K562 (cell line): ENCODE measurements around the gene COL13A1. TPM values are rescaled to one million over a fixed set of nuclear protein-coding genes. Genes with fewer than 3 reads are reported as not detected.

Source experiments
- ATAC-seq: fragments of 200-7000 bp; cut with Tn5 transposase; 3 replicates; pipeline ENCODE4 v1.9.1; 2020; ENCODE audit warnings: moderate library complexity
- BruUV-seq: library from RNA; stranded (reverse); fragments of 400-500 nt; replicated peaks from 2 replicates; lab custom pipeline; 2021; lab: Mats Ljungman, UMichigan
- CTCF ChIA-PET: fragments of 300-600 bp; formaldehyde crosslinking; extraction: SDS; loops from one replicate; lab custom pipeline; 2021; ENCODE audit warnings: low intra/inter-chr PET ratio; lab: Yijun Ruan, JAX
- POLR2A ChIA-PET: fragments of 300-600, 350-650 bp; sonication (Branson Sonifier 250); formaldehyde crosslinking; extraction: SDS; loops from one replicate; lab custom pipeline; 2021; ENCODE audit warnings: antibody characterized with exemption, inconsistent platforms; lab: Yijun Ruan, JAX
- DNase-seq, 4 experiments: peaks; one replicate each; pipeline versions ENCODE4 v3.0.0 to v3.0.0-alpha.2; 2011 to 2018; ENCODE audit warnings: low spot score in 3 of 4, mixed read lengths in 3 of 4; ENCODE audit errors: extremely low read depth in 1 of 4
- FAIRE-seq: peaks from 2 replicates; lab custom pipeline; 2011; peaks lifted over from hg19 to GRCh38; lab: Jason Lieb, UNC
- H2AFZ ChIP-seq: 2 replicates; pipeline ENCODE4 v1.6.0; 2011; ENCODE audit warnings: low read depth, low read length, control low read depth, inconsistent platforms
- H3K27ac ChIP-seq: fragments of 200-600 bp; 3 replicates; pipeline ENCODE4 v1.8.0; 2011; ENCODE audit warnings: low read depth, mild to moderate bottlenecking, control low read depth, inconsistent platforms, low read length, moderate library complexity, mixed read lengths; ENCODE audit errors: extremely low read depth
- H3K27me3 ChIP-seq, 2 experiments: fragments of 300-600 bp in 1 of 2; 2 replicates in 1 of 2; 3 replicates in 1 of 2; pipeline versions ENCODE4 v1.6.0 to v1.8.0; 2011; ENCODE audit warnings: inconsistent platforms in 2 of 2, low read length in 2 of 2, mild to moderate bottlenecking in 1 of 2, mixed read lengths in 1 of 2, moderate library complexity in 1 of 2; ENCODE audit not compliant: control insufficient read depth in 2 of 2, insufficient read depth in 2 of 2
- H3K36me3 ChIP-seq: fragments of 300-600 bp; 3 replicates; pipeline ENCODE4 v1.8.0; 2011; ENCODE audit warnings: mild to moderate bottlenecking, low read length, inconsistent platforms; ENCODE audit not compliant: control insufficient read depth, insufficient read depth
- H3K4me1 ChIP-seq, 2 experiments: fragments of 200-600 bp in 1 of 2; replicated peaks in 1 of 2; 2 replicates in 1 of 2; 3 replicates in 1 of 2; pipeline versions ENCODE4 v1.5.1 to v1.8.0; 2011; ENCODE audit warnings: inconsistent platforms in 2 of 2, low read length in 2 of 2, mild to moderate bottlenecking in 1 of 2, mixed read lengths in 1 of 2, moderate library complexity in 1 of 2; ENCODE audit not compliant: control insufficient read depth in 2 of 2, insufficient read depth in 2 of 2
- H3K4me2 ChIP-seq: 2 replicates; pipeline ENCODE4 v1.6.1; 2011; ENCODE audit warnings: low read length, control low read depth, inconsistent platforms, mixed read lengths; ENCODE audit not compliant: insufficient read depth
- H3K4me3 ChIP-seq: fragments of 200-600 bp; sonication (generic), shearing (Covaris generic); 2 replicates; pipeline ENCODE4 v1.5.1; 2016; ENCODE audit warnings: control low read depth, inconsistent platforms
- H3K79me2 ChIP-seq: fragments of 200-600 bp; 3 replicates; pipeline ENCODE4 v1.8.0; 2011; ENCODE audit warnings: low read length, inconsistent platforms; ENCODE audit not compliant: control insufficient read depth, insufficient read depth
- H3K9ac ChIP-seq, 2 experiments: 2 replicates each; pipeline versions ENCODE4 v1.6.0 to v1.6.1; 2011; ENCODE audit warnings: low read depth in 2 of 2, low read length in 2 of 2, control low read depth in 1 of 2, inconsistent platforms in 1 of 2, mild to moderate bottlenecking in 1 of 2, mixed read lengths in 1 of 2; ENCODE audit not compliant: insufficient read depth in 1 of 2
- H3K9me1 ChIP-seq: one replicate; pipeline ENCODE4 v1.6.0; 2011; ENCODE audit warnings: inconsistent platforms, mild to moderate bottlenecking, low read length, moderate library complexity; ENCODE audit not compliant: control insufficient read depth, insufficient read depth
- H3K9me3 ChIP-seq: replicated peaks from 2 replicates; pipeline ENCODE4 v1.5.1; 2011; ENCODE audit warnings: low read depth, low read length, inconsistent platforms; ENCODE audit not compliant: control insufficient read depth, insufficient read depth
- H4K20me1 ChIP-seq: replicated peaks from 2 replicates; pipeline ENCODE4 v1.6.1; 2011; ENCODE audit warnings: low read length, inconsistent platforms, mixed read lengths; ENCODE audit not compliant: control insufficient read depth, insufficient read depth
- DIDO1 ChIP-seq: fragments of 450-650 bp; IDR thresholded peaks from 2 replicates; pipeline ENCODE4 v1.6.1; 2016; ENCODE audit warnings: low read depth, missing biosample characterization, missing genetic modification characterization
- GABPB1 ChIP-seq: sonication (generic); formaldehyde crosslinking; IDR thresholded peaks from 2 replicates; pipeline ENCODE4 v1.8.0; 2022; ENCODE audit warnings: mild to moderate bottlenecking, missing genetic modification reagents
- SMAD3 ChIP-seq: fragments of 450-650 bp; formaldehyde crosslinking; conservative IDR thresholded peaks from 2 replicates; pipeline ENCODE4 v1.4.0; 2020; ENCODE audit warnings: mild to moderate bottlenecking
- TCF3 ChIP-seq: sonication (generic); formaldehyde crosslinking; IDR thresholded peaks from 2 replicates; pipeline ENCODE4 v1.4.0; 2020; ENCODE audit warnings: mild to moderate bottlenecking, missing genetic modification reagents
- THRAP3 ChIP-seq: fragments of 450-650 bp; IDR thresholded peaks from 2 replicates; pipeline ENCODE4 v1.6.1; 2016; ENCODE audit warnings: mild to moderate bottlenecking, inconsistent platforms, borderline replicate concordance
- ZNF224 ChIP-seq: sonication (generic); formaldehyde crosslinking; IDR thresholded peaks from 2 replicates; pipeline ENCODE4 v1.8.0; 2022; ENCODE audit warnings: mild to moderate bottlenecking, missing genetic modification reagents
- ZNF398 ChIP-seq: fragments of 250-450 bp; sonication (Bioruptor Pico); IDR thresholded peaks from 2 replicates; pipeline ENCODE4 v1.8.0; 2021; ENCODE audit warnings: moderate library complexity, mild to moderate bottlenecking, inconsistent platforms
- ZNF431 ChIP-seq: sonication (generic); formaldehyde crosslinking; IDR thresholded peaks from 2 replicates; pipeline ENCODE4 v1.8.0; 2022; ENCODE audit warnings: mild to moderate bottlenecking, missing genetic modification reagents
- WGBS: fragments of 100-300 bp; shearing (Covaris generic); methylation state at CpG from one replicate; pipeline ENCODE4 v1.1.6; 2016; ENCODE audit warnings: low coverage, mixed read lengths; ENCODE audit not compliant: insufficient coverage; ENCODE audit errors: missing lambda C conversion rate; 5-methylcytosine and 5-hydroxymethylcytosine counted together
- in situ Hi-C: fragments of 300-500 bp; cut with MboI; formaldehyde crosslinking; loops from 4 replicates; pipeline ENCODE4 v1.15.0; 2018; ENCODE audit warnings: inconsistent platforms, mixed read lengths
- intact Hi-C: fragments of 100-400 bp; cut with micrococcal nuclease; formaldehyde crosslinking; loops from 2 replicates; pipeline ENCODE4 v1.14.2; 2022
- polyA plus RNA-seq, 8 experiments: library from polyadenylated mRNA; depleted of rRNA in 4 of 8; stranded (reverse) in 5 of 8; unstranded in 3 of 8; fragments of >200 nt; fragmentation: Nextera tagmentation in 2 of 8; fragmentation: Illumina TruSeq in 1 of 8; extraction: Ambion mirVana in 2 of 8; extraction: Trizol in 1 of 8; gene quantifications; 2 replicates each; pipeline versions ENCODE4 v1.2.1 to v1.2.3, GENCODE V29; 2011 to 2014; ENCODE audit warnings: inconsistent platforms in 1 of 8, missing spikeins in 1 of 8
- total RNA-seq, 7 experiments: library from RNA; depleted of rRNA in 6 of 7; stranded (reverse); fragments of >200 nt in 6 of 7; fragmentation: Illumina TruSeq in 2 of 7; extraction: Trizol in 2 of 7; gene quantifications; 2 replicates each; pipeline versions ENCODE4 v1.2.1 to v1.2.3, GENCODE V29; 2011 to 2021; ENCODE audit warnings: low replicate concordance in 1 of 7
- TF ChIP-seq, protein P1 (sequence below): conservative IDR thresholded peaks from 2 replicates; pipeline ENCODE4 v1.6.1; 2011; ENCODE audit warnings: low read depth, mild to moderate bottlenecking, low read length; ENCODE audit not compliant: control insufficient read depth

Gene COL13A1
- total and polyA plus RNA-seq, 9 of the 15 experiments (the other 6 are each of a cell fraction or from before 2014, with no cell fraction given): not detected

GRCh38 chr10:69828144-69828870 lies 26.6 kb downstream of the COL13A1 start:
- Histone ChIP-seq H3K9ac (no peak overlapping the region), H3K9me1 (no peaks in the 10 kb centered on the region), H3K9me3 (no peaks in the 10 kb centered on the region), H3K27me3 (peaks cover 7 to 39% of the 10 kb centered on the region in 2 experiments; a peak in 4 of 5 replicates), H3K4me1 (no peaks in the 10 kb centered on the region), H3K36me3 (no peaks in the 10 kb centered on the region), H3K79me2 (no peaks in the 10 kb centered on the region), H3K4me3 (no peak overlapping the region), H2AFZ (no peak overlapping the region), H3K27ac (no peak overlapping the region), H4K20me1 (0 out of 2 replicates have a peak, but pooled peaks cover 5% of the 10 kb centered on the region), H3K4me2 (no peak overlapping the region)
- intact Hi-C loops (no loop called here), in situ Hi-C loops (no loop called here)
- no peak for FAIRE-seq
- no peak for TF ChIP-seq DIDO1
- no peak for TF ChIP-seq THRAP3
- TF ChIP-seq, protein P1, sequence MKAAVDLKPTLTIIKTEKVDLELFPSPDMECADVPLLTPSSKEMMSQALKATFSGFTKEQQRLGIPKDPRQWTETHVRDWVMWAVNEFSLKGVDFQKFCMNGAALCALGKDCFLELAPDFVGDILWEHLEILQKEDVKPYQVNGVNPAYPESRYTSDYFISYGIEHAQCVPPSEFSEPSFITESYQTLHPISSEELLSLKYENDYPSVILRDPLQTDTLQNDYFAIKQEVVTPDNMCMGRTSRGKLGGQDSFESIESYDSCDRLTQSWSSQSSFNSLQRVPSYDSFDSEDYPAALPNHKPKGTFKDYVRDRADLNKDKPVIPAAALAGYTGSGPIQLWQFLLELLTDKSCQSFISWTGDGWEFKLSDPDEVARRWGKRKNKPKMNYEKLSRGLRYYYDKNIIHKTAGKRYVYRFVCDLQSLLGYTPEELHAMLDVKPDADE: no peak
- TF ChIP-seq GABPB1 (CRISPR knock-in tag): no peak
- TF ChIP-seq TCF3 (CRISPR knock-in tag): no peak
- no peak for TF ChIP-seq ZNF431 (CRISPR knock-in tag)
- TF ChIP-seq ZNF224: no peak
- no peak for TF ChIP-seq SMAD3 (CRISPR knock-in tag)
- no peak for TF ChIP-seq ZNF398 (CRISPR knock-in tag)
- under 1% methylated on average over 9 of the region's 9 CpGs for WGBS
- ChIA-PET POLR2A (interaction anchor here (0.7 kb wide), 1 partner anchor 88 kb away, joined by 3 read pairs; no protein-coding TSS in a partner anchor), CTCF (no interaction called here)
- no TSS peak for BruUV-seq
- no peak for ATAC-seq
- no peak for DNase-seq
